Bone marrow (tissue), 2 donors: Measurements from ENCODE around the gene BEND4.

Experiments used
- DNase-seq, 2 donors: peaks; one replicate each; lab custom pipeline; 2025; lab: John Stamatoyannopoulos, UW

The BEND4 gene

GRCh38 chr4:42104521-42104920 lies 47.9 kb downstream of the BEND4 start:
- DNase-seq, result no peak

- no peak for DNase-seq
These were observed 50.9 kb downstream of the BEND4 start for GRCh38 chr4:42101446-42101975.

GRCh38 chr4:42088386-42088785 lies 64.1 kb downstream of the BEND4 start:
- peak in 1 of 2 donors; percentile 0 for DNase-seq

- no peak for DNase-seq
These were observed 68.6 kb downstream of the BEND4 start for GRCh38 chr4:42083816-42084215.

GRCh38 chr4:42080306-42080705 lies 72.1 kb downstream of the BEND4 start:
- DNase-seq, result no peak

GRCh38 chr4:42078184-42078801 lies 74.2 kb downstream of the BEND4 start:
- no peak for DNase-seq

GRCh38 chr4:42074294-42074693 lies 78.2 kb downstream of the BEND4 start:
- no peak for DNase-seq

GRCh38 chr4:42070463-42070862 lies 82.0 kb downstream of the BEND4 start:
- no peak for DNase-seq

GRCh38 chr4:42067264-42067663 lies 85.2 kb downstream of the BEND4 start:
- DNase-seq, result no peak

GRCh38 chr4:42066402-42066801 lies 86.1 kb downstream of the BEND4 start:
- DNase-seq, result no peak
